Activated T-cell treated with anti-CD3 and anti-CD28 coated beads for 24 hours (primary cell): ENCODE results near the gene KRTAP9-9.
"Not testable (repeated sequence)": the region's sequence is repeated elsewhere in the genome, so short reads cannot be mapped to it uniquely, and the experiment has no call there.

ENCODE experiments used
- DNase-seq: peaks from one replicate; pipeline ENCODE4 v3.0.0-alpha.2; 2020; ENCODE audit warnings: low read depth

Gene KRTAP9-9

GRCh38 chr17:41265078-41265477 is 9.9 kb downstream of the KRTAP9-9 start, which contains the start of gene KRTAP9-6:
Gene KRTAP9-6 (plus strand): TSS chr17:41265378. CDS start chr17:41265378, 0 bp downstream.
- no peak for DNase-seq

GRCh38 chr17:41267711-41268110 is 12.5 kb downstream of the KRTAP9-9 start:
- DNase-seq, result no peak

- DNase-seq, result not testable (repeated sequence)
Measured at GRCh38 chr17:41271323-41271722, 16.1 kb downstream of the KRTAP9-9 start.

GRCh38 chr17:41271858-41272257 is 16.7 kb downstream of the KRTAP9-9 start:
- no peak for DNase-seq

GRCh38 chr17:41275648-41276190 is 20.5 kb downstream of the KRTAP9-9 start, which contains the start of gene KRTAP9-7:
Gene KRTAP9-7 (plus strand): TSS chr17:41275698. CDS start chr17:41275698, 0 bp downstream.
- DNase-seq, result not testable (repeated sequence)

GRCh38 chr17:41278176-41278955 is 23.2 kb downstream of the KRTAP9-9 start:
- no peak for DNase-seq

GRCh38 chr17:41284043-41284442 is 28.9 kb downstream of the KRTAP9-9 start:
- no peak for DNase-seq

GRCh38 chr17:41284546-41284945 is 29.4 kb downstream of the KRTAP9-9 start:
- no peak for DNase-seq

GRCh38 chr17:41287050-41287449 is 31.9 kb downstream of the KRTAP9-9 start:
- DNase-seq, result no peak

- no peak for DNase-seq
Measured at GRCh38 chr17:41294016-41294415, 38.8 kb downstream of the KRTAP9-9 start.

- DNase-seq, result no peak
Measured at GRCh38 chr17:41296846-41297245, 41.7 kb downstream of the KRTAP9-9 start.

- no peak for DNase-seq
Measured at GRCh38 chr17:41298458-41299135, 43.4 kb downstream of the KRTAP9-9 start.

GRCh38 chr17:41301204-41301790 is 46.1 kb downstream of the KRTAP9-9 start:
- DNase-seq, result no peak

GRCh38 chr17:41301916-41302901 is 47.0 kb downstream of the KRTAP9-9 start, which contains the start of gene KRTAP29-1:
Gene KRTAP29-1 (minus strand): TSS chr17:41302851. CDS start chr17:41302851, 0 bp downstream.
- DNase-seq, result no peak

GRCh38 chr17:41302981-41303380 is 47.8 kb downstream of the KRTAP9-9 start:
- no peak for DNase-seq

GRCh38 chr17:41304091-41304490 is 48.9 kb downstream of the KRTAP9-9 start:
- no peak for DNase-seq
